HG03045 (cell line): ENCODE measurements around the gene CCDC141.
A peak's percentile ranks its signal among the peaks of the same experiment; 100 is the strongest.

ENCODE experiments used
- ATAC-seq: cut with Tn5 transposase; IDR thresholded peaks from one replicate; pipeline ENCODE4 v1.9.1; 2021; ENCODE audit warnings: mild to moderate bottlenecking, moderate library complexity; ENCODE audit not compliant: unreplicated experiment

CCDC141 gene

DNA sequence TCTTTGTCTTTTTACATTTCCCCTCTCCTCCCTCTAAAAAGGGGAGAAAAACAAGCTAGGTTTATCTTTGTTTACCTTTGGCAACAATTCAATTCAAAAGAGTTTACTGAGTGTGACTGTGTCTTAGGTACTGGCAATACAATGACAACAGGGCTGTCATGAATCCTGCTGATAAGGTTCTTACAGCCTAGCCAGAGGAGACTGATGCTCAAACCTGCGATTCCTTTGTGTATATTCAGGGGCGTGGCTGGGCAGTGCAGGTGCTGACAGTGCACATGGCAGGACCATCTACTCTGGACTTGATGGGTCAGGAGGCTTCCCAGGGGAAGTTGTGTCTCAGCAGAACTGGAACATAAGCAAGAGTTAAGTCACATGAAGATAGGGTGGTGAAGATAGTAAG is 219.5 kb downstream of the CCDC141 start:
- ATAC-seq = no peak

DNA sequence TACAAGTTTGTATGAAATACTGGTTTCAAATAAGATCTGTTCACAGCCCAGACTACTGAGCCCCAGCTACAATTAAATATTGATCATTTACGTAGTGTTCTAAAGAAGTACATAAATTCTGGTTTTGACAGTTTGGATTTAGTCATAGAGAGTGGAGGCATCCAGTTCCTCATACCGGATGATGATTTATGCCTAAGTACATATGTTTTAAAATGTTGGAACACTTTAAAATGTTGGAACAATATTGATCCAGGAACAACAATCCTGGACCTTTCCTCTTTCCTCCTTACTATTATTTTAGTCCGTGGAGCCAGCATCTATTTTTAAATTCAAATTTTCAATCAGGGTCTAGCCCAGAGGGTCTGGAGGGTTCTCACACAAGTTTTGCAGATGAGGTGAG is 220.0 kb downstream of the CCDC141 start:
- ATAC-seq = no peak

DNA sequence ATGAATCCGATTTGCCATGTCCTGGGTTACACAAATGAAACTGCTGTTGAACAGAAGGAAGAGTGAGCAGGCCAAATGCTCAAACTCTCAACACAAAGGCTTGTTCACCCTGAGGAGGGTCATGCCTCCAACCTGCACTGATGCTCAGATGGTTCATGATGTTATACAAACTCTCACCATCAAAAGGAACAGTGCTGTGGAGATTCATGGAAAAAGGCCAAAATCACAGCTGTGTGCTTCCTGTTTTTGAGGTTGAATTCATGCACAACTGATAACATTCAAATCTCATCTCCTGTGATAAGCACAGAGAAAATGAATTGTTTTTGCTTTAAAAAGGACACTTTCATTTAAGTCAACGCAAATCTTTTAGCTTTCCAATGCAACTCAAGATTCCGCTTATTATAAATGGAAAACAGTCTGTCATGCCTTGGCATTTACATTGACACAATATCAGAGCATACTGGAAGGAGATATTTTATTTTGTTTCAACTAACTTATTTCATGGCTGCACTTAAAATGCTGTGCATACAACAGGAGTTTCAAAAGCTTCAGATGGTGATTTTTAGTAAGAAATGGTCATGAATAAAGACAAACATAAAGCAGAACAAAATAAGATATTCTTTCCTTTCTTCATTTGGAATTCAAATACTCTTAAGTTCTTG is 220.5 kb downstream of the CCDC141 start:
- no peak for ATAC-seq

DNA sequence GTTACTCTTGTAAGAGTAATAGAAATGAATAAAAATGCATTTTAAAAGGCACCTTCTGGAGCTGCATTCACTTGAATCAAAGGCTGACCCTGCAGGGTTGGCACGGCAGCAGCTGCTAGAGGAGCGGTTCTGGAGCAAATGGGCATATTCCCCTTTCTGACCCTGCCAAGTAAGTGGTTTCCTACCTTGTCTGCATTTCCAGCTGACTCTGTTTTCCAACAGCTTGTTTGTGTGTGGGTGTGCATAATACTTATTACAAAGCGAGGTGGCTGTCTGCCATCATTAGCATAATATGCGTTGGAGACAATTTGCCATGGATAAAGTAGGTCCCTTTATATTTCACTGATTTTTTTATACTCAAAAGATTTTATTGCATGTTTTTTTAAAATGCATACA is 221.5 kb downstream of the CCDC141 start:
- ATAC-seq = no peak

DNA sequence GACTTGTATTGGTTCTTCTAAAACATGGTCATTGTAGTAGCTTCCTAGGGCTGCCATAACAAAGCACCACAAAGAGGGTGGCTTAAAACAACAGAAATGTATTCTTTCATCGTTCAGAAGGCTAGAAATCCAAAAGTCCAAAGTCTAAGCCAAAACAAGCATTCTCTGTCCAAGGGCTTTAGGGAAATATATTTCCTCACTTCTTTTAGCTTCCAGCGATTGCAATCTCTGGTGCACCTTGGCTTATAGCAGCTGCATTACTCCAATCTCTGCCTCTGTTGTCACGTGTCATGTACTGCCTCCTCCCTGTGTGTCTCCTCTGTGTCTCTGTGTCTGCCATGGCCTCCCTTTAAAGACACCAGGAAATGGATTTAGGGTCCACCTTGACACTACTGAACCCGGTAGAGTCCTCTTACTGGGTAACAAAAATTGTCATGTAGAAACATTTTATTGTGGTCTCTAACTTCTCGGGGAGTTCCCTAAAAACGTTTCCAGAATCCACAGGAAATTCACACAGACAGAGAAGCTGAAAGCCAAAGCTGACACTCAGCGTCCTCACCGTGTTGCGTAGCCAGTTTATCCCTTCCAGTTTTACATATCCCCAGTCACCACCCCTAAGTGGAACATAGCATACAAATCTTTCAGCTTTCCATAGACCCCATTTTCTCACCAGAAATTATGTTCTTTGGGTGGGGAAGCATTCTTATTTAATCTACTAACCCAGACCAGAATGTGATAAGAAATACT is 222.0 kb downstream of the CCDC141 start:
- ATAC-seq = no peak

DNA sequence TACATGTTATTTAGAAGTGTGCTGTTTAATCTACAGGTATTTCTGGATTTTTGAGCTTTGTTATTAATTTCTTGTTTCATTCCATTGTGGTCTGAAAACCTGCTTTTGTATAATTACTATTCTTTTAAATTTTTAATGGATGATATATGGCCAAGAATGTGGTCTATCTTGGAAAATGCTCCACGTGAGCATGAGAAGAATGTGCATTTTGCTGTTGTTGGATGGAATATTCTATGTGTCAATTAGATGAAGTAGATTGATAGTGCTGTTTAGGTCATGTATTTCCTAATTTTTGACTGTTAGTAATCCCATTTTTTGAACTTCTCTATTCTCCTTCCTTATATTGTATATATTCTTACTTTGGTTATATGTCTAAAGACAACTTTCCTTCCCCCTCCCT is 222.8 kb downstream of the CCDC141 start:
- no peak for ATAC-seq

DNA sequence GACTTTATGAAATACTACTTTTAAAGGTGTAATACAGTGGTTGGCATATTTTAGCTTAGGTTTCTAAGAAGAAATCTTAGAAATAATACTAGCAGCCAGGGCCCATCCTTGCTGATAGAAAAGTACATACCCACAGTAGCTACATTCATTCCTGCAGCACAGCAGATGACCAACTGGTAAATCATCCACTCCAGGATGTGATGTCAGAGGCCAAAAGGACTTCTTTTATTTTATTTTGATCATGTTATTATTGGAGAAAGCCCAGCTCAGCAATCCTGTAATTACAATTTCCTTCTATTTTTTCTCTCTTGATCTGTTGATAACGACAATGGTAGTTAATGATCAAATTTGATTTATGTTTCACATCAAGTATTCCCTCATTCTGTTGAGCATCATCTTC is 224.8 kb downstream of the CCDC141 start:
- no peak for ATAC-seq

DNA sequence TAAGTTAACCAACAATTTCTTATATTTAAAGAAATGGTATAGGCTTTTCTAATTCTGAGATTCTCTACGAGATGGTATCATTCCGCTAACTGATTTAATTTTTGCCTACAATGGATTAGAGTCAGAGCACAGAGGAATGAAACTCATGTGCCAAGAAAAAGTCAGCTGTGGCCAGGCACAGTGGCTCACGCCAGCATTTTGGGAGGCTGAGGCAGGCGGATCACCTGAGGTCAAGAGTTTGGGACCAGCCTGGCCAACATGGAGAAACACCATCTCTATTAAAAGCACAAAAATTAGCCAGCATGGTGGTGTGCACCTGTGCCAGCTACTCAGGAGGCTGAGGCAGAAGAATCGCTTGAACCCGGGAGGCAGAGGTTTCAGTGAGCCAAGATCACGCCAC is 225.8 kb downstream of the CCDC141 start:
- ATAC-seq = no peak

DNA sequence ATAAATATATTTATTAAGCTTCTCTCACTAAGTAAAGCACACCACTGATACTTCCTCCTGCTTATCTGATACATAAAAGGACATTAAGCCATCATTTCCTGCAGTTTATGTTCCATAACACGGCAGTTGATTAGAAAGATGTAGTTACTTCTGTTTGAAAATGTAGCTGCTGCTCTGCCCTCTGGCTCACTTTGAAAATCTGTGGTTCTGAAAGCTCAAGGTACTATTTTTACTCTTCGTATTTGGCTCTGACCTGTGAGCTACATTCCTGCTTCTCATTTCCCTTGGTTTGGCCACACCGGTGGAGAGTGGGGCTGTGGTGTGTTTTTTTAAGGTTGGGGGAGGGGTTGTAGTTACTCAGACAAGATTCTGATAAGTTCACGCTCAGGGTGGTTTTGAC is 229.9 kb downstream of the CCDC141 start:
- ATAC-seq = peak; percentile 90

DNA sequence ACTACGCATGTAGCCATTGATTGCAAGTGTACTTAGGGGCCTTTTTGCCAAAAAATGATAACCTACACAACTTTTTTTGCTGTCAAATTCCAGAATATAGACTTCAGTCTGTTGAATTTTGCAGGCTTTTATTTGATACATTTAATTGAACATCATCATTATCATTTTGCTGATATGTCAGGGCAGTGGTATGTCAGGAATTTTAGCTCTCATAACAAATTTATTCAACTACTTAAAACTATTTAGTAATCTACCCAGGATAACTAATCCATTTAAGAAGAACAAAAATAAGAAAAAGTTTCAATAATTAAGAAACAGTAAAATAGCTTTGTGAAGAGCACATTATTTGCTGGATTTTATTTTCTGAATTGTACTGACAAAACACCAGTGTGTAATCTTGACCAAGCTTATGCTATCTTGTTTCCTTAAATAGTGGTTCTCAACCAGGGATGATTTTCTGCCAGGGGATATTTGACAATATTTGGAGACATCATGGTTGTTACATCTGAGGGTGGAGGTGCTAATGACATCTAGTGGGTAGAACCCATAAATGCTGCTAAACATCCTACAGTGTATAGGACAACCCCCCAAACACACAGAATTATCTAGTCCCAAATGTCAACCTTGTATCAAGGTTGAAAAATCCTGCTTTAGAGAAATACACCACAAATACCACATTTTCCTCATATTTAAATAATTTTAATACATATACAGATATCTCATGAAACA is 230.6 kb downstream of the CCDC141 start:
- ATAC-seq = no peak

DNA sequence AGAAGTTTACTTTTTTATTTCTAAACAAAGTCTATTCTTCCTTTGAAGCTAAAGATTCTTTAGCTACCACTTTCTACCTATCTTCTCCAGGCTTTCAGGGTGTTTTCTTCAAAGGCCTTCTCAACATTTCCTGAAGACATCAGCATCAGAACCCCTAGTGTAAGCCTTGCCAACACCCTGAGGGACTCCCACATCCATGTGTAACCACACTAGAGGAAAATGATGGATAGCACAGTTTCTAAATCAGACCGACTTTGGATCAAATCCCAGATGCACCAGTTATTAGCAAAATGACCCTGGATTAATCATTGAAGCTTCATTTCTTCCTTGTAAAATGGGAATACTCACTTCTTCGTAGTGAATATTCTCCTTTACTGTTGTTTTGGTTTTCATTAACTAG is 238.0 kb downstream of the CCDC141 start:
- no peak for ATAC-seq

DNA sequence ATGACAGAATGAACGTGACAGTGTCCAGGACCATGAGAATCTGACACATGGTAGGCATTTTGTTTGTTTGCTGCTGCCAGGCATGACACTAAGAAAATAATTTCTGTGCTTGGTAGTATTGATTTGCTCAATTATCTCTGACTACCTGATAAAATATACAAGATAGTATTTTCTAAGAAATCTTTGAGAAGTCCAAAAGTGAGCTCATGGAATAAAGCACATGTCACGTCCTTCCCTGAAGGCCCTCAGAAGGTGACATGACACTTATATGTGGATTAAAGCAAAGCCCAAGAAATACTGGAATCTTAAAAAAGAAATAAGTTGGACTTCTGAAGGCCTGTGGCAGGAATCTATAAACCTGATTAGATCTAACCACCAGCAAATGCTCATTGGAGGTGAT is 238.9 kb downstream of the CCDC141 start:
- ATAC-seq = no peak

DNA sequence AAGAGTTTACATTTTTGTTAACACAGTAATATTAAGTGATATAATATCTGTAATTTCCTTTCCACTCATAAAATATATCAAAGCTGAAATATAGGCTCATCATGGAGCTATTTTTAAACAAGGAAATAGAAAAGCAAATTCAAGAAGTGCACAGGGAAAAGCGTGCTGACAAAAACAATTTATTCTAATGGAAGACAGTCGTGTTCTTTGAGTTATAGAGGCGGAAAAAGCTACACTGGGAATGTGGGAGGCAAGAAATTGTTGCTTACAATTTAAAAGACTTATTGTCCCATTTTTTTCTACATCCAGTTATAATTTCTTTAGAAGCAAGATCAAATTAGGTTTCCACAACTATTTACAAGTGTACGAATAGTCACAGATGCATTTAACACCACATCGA is 239.5 kb downstream of the CCDC141 start:
- ATAC-seq = no peak

DNA sequence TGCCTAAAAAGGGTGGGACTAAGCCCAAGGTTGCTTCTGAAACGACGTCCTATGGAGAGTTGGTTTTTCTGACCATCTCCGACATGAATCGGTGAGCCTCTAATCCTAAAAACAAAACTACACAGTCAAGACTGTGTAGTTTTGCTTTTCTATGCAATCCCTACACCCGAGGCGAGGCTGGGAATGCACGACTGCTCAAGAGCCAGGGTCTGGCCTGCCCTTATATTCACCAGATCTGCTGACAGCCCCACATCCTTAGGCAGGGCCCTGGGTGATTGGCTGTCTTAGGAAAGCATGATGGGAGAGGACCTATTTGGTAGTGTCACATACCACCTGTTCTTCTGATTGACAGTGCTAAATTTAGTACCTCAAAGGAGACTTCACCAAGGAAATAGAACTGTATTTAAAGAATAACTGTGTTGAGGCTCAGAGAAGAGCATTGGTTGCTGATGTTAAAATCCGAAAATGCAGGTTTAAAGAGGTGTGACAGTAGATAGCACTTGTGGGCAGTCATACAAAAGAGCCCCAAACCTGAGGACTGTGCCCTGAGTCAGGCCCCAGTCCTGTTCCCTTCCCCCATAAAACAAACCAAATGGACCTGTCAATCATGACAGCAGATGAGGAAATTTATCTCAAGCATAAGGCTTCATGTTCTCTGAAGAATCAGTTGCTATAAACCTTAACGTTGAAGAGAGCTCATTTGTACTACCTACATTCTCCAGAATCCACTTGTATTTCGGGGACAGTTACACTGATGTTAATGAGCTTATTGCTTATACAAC is 242.5 kb downstream of the CCDC141 start, which contains the start of gene TTN:
TSS of gene TTN (minus strand) at position 197 of the 782 bp plus-strand sequence. CDS start 2,781 bp downstream, outside the sequence.
- no peak for ATAC-seq

DNA sequence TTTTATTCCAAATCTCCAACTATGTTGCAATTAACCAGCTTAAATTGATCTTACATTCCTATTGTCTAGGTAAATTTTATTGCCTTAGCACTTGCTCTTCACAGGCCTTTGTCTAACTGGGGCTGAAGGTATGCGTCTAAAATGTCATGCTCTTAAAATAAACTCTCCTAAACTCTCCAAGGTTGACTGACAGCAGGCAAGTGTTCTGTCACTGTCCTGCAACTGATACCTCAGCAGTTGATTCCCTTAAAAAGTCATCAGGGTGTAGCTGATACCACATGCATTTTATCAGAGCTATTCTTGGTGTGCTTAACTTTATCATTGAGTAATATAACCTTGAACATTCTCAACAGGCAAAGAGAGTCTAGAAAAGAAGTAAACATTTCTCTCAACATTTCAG is 243.4 kb downstream of the CCDC141 start:
- no peak for ATAC-seq

DNA sequence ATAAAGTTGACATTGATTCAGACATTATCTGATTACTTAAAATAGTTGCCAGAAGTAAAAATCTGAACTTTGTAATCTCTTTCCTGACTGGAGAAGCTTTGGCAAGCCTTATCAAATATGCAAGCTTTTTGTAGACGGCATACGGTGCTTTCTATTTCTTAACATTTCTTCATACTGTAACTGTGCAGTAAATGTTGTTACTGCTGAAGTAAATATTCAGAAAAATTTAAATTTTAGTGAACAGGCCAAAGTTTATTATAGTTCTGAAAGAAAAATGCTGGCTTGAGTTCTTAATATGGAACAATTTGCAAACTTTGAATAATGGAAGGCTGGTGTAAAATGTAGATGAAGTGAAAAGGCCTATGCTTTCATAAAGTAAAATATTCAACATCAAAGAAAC is 244.5 kb downstream of the CCDC141 start:
- no peak for ATAC-seq

DNA sequence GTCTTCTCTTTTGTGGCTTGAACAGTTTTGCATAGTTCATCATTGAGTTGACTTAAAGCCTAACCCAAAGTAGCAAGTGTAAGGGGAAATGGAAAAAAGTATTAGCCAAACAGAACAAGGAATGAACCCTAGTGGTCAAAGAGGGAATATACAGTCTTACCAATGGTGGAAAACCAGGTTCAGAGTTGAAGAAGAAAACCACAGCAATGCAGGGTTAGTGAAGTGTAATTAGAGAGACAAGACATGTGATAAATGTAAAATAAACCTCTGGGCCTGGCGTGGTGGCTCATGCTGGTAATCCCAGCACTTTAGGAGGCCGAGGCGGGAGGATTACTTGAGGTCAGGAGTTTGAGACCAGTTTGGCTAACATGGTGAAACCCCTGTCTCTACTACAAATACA is 245.1 kb downstream of the CCDC141 start:
- ATAC-seq = peak; percentile 47

DNA sequence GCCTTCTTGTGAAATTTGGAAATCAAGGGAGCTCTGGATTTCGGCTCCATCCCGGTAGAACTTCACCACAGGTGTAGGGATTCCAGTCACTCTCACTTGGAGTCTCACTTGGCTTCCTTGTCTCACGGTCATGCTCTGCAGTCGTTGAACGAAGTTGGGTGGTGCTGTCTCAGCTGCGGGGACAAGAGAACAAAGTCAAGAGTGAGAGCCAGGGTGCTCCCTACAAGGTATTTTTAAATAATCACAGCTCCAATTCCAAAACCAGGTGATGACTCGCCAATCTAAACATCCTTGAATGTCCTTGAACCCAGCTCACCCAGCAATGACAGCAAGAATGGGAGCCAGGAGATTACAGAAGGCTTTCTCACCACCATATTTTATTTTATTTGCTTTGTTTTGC is 249.4 kb downstream of the CCDC141 start:
- no peak for ATAC-seq

DNA sequence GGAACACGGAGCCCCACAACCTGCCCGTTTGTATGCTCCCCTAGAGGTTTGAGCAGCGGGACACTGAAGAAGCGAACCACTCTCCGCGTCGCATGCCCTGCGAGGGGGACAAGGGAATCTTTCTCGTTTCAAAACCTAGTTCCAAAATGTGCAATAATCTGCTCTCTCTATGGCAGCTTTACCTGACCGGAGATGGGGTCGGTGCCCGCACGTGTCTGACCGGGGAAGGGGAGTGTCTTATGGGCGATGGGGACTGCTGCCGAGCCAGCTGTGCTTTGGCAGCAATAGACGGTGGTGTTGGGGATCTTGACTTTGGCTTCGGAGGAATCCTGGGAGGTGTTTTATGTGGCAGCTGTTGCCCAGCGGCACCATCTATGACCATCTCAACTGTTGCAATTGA is 250.6 kb downstream of the CCDC141 start:
- ATAC-seq = no peak

DNA sequence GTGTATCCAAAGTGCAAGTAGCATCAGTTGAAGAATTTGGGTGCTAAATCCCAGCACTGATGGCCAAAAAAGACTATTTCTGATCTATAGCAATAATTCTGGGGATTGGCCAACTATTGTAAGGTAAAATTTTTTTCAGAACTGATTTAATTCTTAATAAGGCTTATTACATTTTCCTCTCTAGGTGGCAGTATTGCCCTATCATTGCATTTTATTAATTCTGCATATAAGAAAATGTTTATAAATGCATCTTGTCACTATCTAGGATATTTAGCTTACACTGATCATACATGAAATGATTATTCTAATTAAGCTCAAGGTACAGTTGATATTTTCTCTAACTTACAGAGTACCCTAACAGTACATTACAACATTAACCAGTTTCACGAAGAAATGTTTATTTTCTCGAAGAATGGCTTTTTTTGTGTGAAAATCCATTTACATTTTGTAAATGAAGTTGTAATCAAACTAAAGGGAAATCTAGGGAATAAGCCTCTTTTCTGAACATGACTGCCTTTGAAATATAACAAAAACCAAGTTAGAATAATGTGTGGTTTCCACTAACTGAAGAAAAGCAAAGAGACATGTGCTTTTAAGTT is 253.8 kb downstream of the CCDC141 start:
- no peak for ATAC-seq

DNA sequence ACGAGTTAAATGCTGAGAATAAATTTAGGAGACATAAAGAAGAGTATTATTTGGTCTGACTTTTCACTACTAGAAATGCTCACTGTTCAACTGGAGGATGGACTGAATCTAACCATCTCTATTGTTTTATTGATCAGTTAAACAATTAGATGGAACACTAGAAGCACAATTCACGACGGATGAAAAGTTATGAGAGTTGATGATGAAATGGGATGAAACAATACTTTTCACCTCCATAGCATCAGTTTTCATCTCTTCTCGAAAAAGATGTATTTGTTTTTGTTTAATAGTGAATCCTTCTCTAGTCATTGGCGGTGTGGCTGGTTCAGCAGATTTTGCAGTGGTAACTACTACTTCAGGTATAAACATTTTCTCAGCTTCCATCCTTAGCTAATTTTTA is 262.0 kb downstream of the CCDC141 start:
- ATAC-seq = no peak
